ENCODE results near the gene THSD1. TPM values are rescaled to one million over a fixed set of nuclear protein-coding genes. Genes with fewer than 3 reads are reported as not detected.

Gene THSD1
- total and polyA plus RNA-seq, 4 donors: 0.74 to 2.8 (median 1.4) TPM

DNA sequence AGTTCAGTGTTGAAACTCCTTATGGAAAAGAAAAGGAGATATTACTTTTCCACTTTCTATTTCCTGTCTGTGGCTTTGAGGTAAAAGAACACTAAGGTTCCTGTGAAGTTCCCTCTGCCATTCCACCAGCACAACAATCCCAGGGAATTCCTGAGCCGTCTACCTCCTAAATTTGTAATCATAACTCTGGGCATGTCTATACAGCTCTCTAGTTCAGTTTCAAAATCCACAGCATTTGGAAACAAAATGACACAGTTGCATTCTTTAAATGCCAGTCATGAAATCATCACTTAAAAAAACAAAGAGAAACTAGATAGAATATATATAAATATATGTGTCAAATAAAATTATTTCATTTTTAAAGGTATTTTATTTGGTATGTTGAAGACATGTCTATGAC is 9.0 kb upstream of the THSD1 start:
- H3K27me3 ChIP-seq (ENCODE audit: control insufficient read depth in 4 of 4, insufficient read depth in 4 of 4, low read length in 3 of 4): no peaks in the 10 kb centered on the region
- H3K36me3 ChIP-seq (ENCODE audit: control insufficient read depth in 4 of 4, insufficient read depth in 3 of 4, low read depth in 1 of 4, low read length in 3 of 4): peaks cover 4 to 42% (median 28%) of the 10 kb centered on the region in 4 donors
- H3K4me3 ChIP-seq (ENCODE audit: low read depth in 1 of 3, low read length in 3 of 3): no peak overlapping the region
- peaks cover 0 to 3% (median 0%) of the 10 kb centered on the region in 4 donors for H3K4me1 ChIP-seq (ENCODE audit: control insufficient read depth in 4 of 4, insufficient read depth in 4 of 4, low read length in 3 of 4)
- no peaks in the 10 kb centered on the region for H3K9me3 ChIP-seq (ENCODE audit: control insufficient read depth in 4 of 4, low read length in 3 of 4)
- H3K27ac ChIP-seq (ENCODE audit: low read depth in 1 of 2, low read length in 2 of 2): no peak overlapping the region
- no peak for DNase-seq (ENCODE audit: low spot score)
- 85% methylated on average over 1 of the region's 1 CpG for WGBS
- H3K9ac ChIP-seq (ENCODE audit: low read depth in 1 of 2, low read length in 2 of 2): no peak overlapping the region
- TF ChIP-seq FOXA2 (IDR thresholded peaks at IDR 0.05): no peak
- TF ChIP-seq FOXA1 (IDR thresholded peaks at IDR 0.05): no peak
- TF ChIP-seq, protein P1, sequence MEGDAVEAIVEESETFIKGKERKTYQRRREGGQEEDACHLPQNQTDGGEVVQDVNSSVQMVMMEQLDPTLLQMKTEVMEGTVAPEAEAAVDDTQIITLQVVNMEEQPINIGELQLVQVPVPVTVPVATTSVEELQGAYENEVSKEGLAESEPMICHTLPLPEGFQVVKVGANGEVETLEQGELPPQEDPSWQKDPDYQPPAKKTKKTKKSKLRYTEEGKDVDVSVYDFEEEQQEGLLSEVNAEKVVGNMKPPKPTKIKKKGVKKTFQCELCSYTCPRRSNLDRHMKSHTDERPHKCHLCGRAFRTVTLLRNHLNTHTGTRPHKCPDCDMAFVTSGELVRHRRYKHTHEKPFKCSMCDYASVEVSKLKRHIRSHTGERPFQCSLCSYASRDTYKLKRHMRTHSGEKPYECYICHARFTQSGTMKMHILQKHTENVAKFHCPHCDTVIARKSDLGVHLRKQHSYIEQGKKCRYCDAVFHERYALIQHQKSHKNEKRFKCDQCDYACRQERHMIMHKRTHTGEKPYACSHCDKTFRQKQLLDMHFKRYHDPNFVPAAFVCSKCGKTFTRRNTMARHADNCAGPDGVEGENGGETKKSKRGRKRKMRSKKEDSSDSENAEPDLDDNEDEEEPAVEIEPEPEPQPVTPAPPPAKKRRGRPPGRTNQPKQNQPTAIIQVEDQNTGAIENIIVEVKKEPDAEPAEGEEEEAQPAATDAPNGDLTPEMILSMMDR (IDR thresholded peaks at IDR 0.05; ENCODE audit: low read depth, low read length, missing input control): no peak
- no peak for TF ChIP-seq RAD21 (IDR thresholded peaks at IDR 0.05)
- no peak for TF ChIP-seq HNF4A (conservative IDR thresholded peaks at IDR 0.05)
- TF ChIP-seq YY1 (IDR thresholded peaks at IDR 0.05): no peak
- no peak for TF ChIP-seq HNF4G (IDR thresholded peaks at IDR 0.05)
- no peak for TF ChIP-seq TAF1 (conservative IDR thresholded peaks at IDR 0.05)
- TF ChIP-seq, protein P2, sequence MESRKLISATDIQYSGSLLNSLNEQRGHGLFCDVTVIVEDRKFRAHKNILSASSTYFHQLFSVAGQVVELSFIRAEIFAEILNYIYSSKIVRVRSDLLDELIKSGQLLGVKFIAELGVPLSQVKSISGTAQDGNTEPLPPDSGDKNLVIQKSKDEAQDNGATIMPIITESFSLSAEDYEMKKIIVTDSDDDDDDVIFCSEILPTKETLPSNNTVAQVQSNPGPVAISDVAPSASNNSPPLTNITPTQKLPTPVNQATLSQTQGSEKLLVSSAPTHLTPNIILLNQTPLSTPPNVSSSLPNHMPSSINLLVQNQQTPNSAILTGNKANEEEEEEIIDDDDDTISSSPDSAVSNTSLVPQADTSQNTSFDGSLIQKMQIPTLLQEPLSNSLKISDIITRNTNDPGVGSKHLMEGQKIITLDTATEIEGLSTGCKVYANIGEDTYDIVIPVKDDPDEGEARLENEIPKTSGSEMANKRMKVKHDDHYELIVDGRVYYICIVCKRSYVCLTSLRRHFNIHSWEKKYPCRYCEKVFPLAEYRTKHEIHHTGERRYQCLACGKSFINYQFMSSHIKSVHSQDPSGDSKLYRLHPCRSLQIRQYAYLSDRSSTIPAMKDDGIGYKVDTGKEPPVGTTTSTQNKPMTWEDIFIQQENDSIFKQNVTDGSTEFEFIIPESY (IDR thresholded peaks at IDR 0.05): no peak
- no peak for TF ChIP-seq JUND (IDR thresholded peaks at IDR 0.05)
- no peak for TF ChIP-seq RXRA (IDR thresholded peaks at IDR 0.05)
- TF ChIP-seq EGR1 (IDR thresholded peaks at IDR 0.05; ENCODE audit: low read depth in 2 of 2): no peak
- TF ChIP-seq, protein P3, sequence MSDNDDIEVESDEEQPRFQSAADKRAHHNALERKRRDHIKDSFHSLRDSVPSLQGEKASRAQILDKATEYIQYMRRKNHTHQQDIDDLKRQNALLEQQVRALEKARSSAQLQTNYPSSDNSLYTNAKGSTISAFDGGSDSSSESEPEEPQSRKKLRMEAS (IDR thresholded peaks at IDR 0.05): no peak
- TF ChIP-seq NR2F2 (IDR thresholded peaks at IDR 0.05): no peak
- no peak for TF ChIP-seq SP1 (IDR thresholded peaks at IDR 0.05)

DNA sequence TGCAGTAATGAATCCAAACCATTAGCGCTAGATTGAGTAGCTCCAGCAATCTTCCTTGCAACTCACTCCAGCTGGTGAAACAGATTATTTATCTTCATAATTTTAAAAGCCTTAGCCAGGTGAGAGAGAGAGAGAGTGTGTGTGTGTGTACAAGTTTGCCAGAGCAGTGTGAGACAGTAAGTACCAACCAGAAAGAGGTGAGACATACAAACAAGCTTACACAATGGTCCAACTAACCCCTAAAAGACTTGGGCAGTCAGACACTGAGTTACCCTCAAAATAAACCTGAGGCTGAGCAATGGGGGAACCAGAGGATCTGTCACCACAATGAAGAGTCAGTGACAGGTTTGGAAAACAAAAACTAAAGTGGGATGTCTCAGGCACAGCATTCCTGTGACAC is 8.1 kb upstream of the THSD1 start:
- Histone ChIP-seq H3K27ac (ENCODE audit: low read depth in 1 of 2, low read length in 2 of 2) (no peak overlapping the region), H3K4me1 (ENCODE audit: control insufficient read depth in 4 of 4, insufficient read depth in 4 of 4, low read length in 3 of 4) (peaks cover 0 to 3% (median 0%) of the 10 kb centered on the region in 4 donors), H3K9me3 (ENCODE audit: control insufficient read depth in 4 of 4, low read length in 3 of 4) (no peaks in the 10 kb centered on the region), H3K4me3 (ENCODE audit: low read depth in 1 of 3, low read length in 3 of 3) (no peak overlapping the region), H3K36me3 (ENCODE audit: control insufficient read depth in 4 of 4, insufficient read depth in 3 of 4, low read depth in 1 of 4, low read length in 3 of 4) (peaks cover 5 to 39% (median 28%) of the 10 kb centered on the region in 4 donors), H3K27me3 (ENCODE audit: control insufficient read depth in 4 of 4, insufficient read depth in 4 of 4, low read length in 3 of 4) (no peaks in the 10 kb centered on the region), H3K9ac (ENCODE audit: low read depth in 1 of 2, low read length in 2 of 2) (no peak overlapping the region)
- DNase-seq (ENCODE audit: low spot score): no peak
- WGBS: 99% methylated on average over 1 of the region's 1 CpG
- no peak for TF ChIP-seq HNF4G (IDR thresholded peaks at IDR 0.05)
- TF ChIP-seq, protein P1 (IDR thresholded peaks at IDR 0.05; ENCODE audit: low read depth, low read length, missing input control): no peak
- no peak for TF ChIP-seq NR2F2 (IDR thresholded peaks at IDR 0.05)
- TF ChIP-seq, protein P4, sequence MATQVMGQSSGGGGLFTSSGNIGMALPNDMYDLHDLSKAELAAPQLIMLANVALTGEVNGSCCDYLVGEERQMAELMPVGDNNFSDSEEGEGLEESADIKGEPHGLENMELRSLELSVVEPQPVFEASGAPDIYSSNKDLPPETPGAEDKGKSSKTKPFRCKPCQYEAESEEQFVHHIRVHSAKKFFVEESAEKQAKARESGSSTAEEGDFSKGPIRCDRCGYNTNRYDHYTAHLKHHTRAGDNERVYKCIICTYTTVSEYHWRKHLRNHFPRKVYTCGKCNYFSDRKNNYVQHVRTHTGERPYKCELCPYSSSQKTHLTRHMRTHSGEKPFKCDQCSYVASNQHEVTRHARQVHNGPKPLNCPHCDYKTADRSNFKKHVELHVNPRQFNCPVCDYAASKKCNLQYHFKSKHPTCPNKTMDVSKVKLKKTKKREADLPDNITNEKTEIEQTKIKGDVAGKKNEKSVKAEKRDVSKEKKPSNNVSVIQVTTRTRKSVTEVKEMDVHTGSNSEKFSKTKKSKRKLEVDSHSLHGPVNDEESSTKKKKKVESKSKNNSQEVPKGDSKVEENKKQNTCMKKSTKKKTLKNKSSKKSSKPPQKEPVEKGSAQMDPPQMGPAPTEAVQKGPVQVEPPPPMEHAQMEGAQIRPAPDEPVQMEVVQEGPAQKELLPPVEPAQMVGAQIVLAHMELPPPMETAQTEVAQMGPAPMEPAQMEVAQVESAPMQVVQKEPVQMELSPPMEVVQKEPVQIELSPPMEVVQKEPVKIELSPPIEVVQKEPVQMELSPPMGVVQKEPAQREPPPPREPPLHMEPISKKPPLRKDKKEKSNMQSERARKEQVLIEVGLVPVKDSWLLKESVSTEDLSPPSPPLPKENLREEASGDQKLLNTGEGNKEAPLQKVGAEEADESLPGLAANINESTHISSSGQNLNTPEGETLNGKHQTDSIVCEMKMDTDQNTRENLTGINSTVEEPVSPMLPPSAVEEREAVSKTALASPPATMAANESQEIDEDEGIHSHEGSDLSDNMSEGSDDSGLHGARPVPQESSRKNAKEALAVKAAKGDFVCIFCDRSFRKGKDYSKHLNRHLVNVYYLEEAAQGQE (IDR thresholded peaks at IDR 0.05): no peak
- TF ChIP-seq, protein P5, sequence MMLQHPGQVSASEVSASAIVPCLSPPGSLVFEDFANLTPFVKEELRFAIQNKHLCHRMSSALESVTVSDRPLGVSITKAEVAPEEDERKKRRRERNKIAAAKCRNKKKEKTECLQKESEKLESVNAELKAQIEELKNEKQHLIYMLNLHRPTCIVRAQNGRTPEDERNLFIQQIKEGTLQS (IDR thresholded peaks at IDR 0.05): no peak
- TF ChIP-seq HNF4A (conservative IDR thresholded peaks at IDR 0.05): no peak
- TF ChIP-seq YY1 (IDR thresholded peaks at IDR 0.05): no peak
- no peak for TF ChIP-seq EGR1 (IDR thresholded peaks at IDR 0.05; ENCODE audit: low read depth in 2 of 2)
- TF ChIP-seq JUND (IDR thresholded peaks at IDR 0.05): no peak
- no peak for TF ChIP-seq RXRA (IDR thresholded peaks at IDR 0.05)
- no peak for TF ChIP-seq FOXA2 (IDR thresholded peaks at IDR 0.05)
- TF ChIP-seq, protein P2 (IDR thresholded peaks at IDR 0.05): no peak
- no peak for TF ChIP-seq RAD21 (IDR thresholded peaks at IDR 0.05)
- TF ChIP-seq SP1 (IDR thresholded peaks at IDR 0.05): no peak
- no peak for TF ChIP-seq TAF1 (conservative IDR thresholded peaks at IDR 0.05)
- TF ChIP-seq FOXA1 (IDR thresholded peaks at IDR 0.05): no peak

Measured in liver (tissue), 9 donors.